K562 (cell line): ENCODE results near the gene KLHL18. TPM values are rescaled to one million over a fixed set of nuclear protein-coding genes. Genes with fewer than 3 reads are reported as not detected.

Source experiments
- EGR1 ChIP-seq: fragments of 450-650 bp; conservative IDR thresholded peaks from 2 replicates; pipeline ENCODE4 v1.6.1; 2017; ENCODE audit warnings: mild to moderate bottlenecking
- GTF2F1 ChIP-seq: IDR thresholded peaks from 2 replicates; pipeline ENCODE4 v1.6.1; 2011; ENCODE audit warnings: low read depth, low read length, improper control_type of control experiment
- HDGF ChIP-seq: fragments of 450-650 bp; IDR thresholded peaks from 2 replicates; pipeline ENCODE4 v1.6.1; 2016
- NR3C1 ChIP-seq: sonication (generic); formaldehyde crosslinking; IDR thresholded peaks from 2 replicates; pipeline ENCODE4 v1.8.1; 2022; ENCODE audit warnings: missing genetic modification reagents
- RERE ChIP-seq: sonication (generic); formaldehyde crosslinking; IDR thresholded peaks from 2 replicates; pipeline ENCODE4 v1.8.0; 2023; ENCODE audit warnings: missing genetic modification reagents, mild to moderate bottlenecking, borderline replicate concordance
- SIX5 ChIP-seq, 2 experiments: IDR thresholded peaks; 2 replicates each; pipeline ENCODE4 v1.6.1; 2011; ENCODE audit warnings: low read length in 2 of 2, borderline replicate concordance in 1 of 2, low read depth in 1 of 2, mild to moderate bottlenecking in 1 of 2, moderate library complexity in 1 of 2; ENCODE audit not compliant: insufficient read depth in 1 of 2
- THAP12 ChIP-seq: fragments of 250-450 bp; sonication (Bioruptor Pico); IDR thresholded peaks from 2 replicates; pipeline ENCODE4 v1.9.0; 2021; ENCODE audit warnings: mild to moderate bottlenecking, inconsistent platforms
- UBTF ChIP-seq, 2 experiments: IDR thresholded peaks; 2 replicates each; pipeline ENCODE4 v1.6.1; 2012; ENCODE audit warnings: improper control_type of control experiment in 2 of 2, low read depth in 2 of 2, low read length in 2 of 2, borderline replicate concordance in 1 of 2
- ZMIZ1 ChIP-seq, 2 experiments: fragments of 150-350 bp in 1 of 2; IDR thresholded peaks; 2 replicates each; pipeline ENCODE4 v1.6.1; 2012 to 2016; ENCODE audit warnings: low read depth in 2 of 2, low read length in 2 of 2, mild to moderate bottlenecking in 1 of 2, moderate library complexity in 1 of 2
- ZNF143 ChIP-seq: sonication (generic); formaldehyde crosslinking; IDR thresholded peaks from 2 replicates; pipeline ENCODE4 v1.9.0; 2022; ENCODE audit warnings: mild to moderate bottlenecking, missing genetic modification reagents
- polyA plus RNA-seq, 8 experiments: library from polyadenylated mRNA; depleted of rRNA in 4 of 8; stranded (reverse) in 5 of 8; unstranded in 3 of 8; fragments of >200 nt; fragmentation: Nextera tagmentation in 2 of 8; fragmentation: Illumina TruSeq in 1 of 8; extraction: Ambion mirVana in 2 of 8; extraction: Trizol in 1 of 8; gene quantifications; 2 replicates each; pipeline versions ENCODE4 v1.2.1 to v1.2.3, GENCODE V29; 2011 to 2014; ENCODE audit warnings: inconsistent platforms in 1 of 8, missing spikeins in 1 of 8
- total RNA-seq, 7 experiments: library from RNA; depleted of rRNA in 6 of 7; stranded (reverse); fragments of >200 nt in 6 of 7; fragmentation: Illumina TruSeq in 2 of 7; extraction: Trizol in 2 of 7; gene quantifications; 2 replicates each; pipeline versions ENCODE4 v1.2.1 to v1.2.3, GENCODE V29; 2011 to 2021; ENCODE audit warnings: low replicate concordance in 1 of 7

The KLHL18 gene
- total and polyA plus RNA-seq, 9 of the 15 experiments (the other 6 are each of a cell fraction or from before 2014, with no cell fraction given), result 26.7 to 97.5 (median 48.7) TPM

- TF ChIP-seq ZMIZ1 (IDR thresholded peaks at IDR 0.05; ENCODE audit: low read depth in 2 of 2, low read length in 2 of 2) (no peak), NR3C1 (CRISPR knock-in tag) (no peak), SIX5 (IDR thresholded peaks at IDR 0.05; ENCODE audit: borderline replicate concordance in 1 of 2, insufficient read depth in 1 of 2, low read depth in 1 of 2, low read length in 2 of 2) (no peak), HDGF (no peak), THAP12 (CRISPR knock-in tag) (no peak), EGR1 (peak; percentile 39), ZNF143 (CRISPR knock-in tag) (no peak), UBTF (IDR thresholded peaks at IDR 0.05; ENCODE audit: borderline replicate concordance in 1 of 2, low read depth in 2 of 2, low read length in 2 of 2) (no peak), RERE (CRISPR knock-in tag) (no peak), GTF2F1 (no peak)
These were observed 96.7 kb downstream of the KLHL18 start (continued) for GRCh38 chr3:47379411-47379899.
